ENCODE data around the gene NDUFAF3. TPM values are rescaled to one million over a fixed set of nuclear protein-coding genes. Genes with fewer than 3 reads are reported as not detected.

The NDUFAF3 gene
- total and polyA plus RNA-seq, 2 of the 4 experiments (the other 2 are of a cell fraction) = 26.5 to 112 TPM

DNA sequence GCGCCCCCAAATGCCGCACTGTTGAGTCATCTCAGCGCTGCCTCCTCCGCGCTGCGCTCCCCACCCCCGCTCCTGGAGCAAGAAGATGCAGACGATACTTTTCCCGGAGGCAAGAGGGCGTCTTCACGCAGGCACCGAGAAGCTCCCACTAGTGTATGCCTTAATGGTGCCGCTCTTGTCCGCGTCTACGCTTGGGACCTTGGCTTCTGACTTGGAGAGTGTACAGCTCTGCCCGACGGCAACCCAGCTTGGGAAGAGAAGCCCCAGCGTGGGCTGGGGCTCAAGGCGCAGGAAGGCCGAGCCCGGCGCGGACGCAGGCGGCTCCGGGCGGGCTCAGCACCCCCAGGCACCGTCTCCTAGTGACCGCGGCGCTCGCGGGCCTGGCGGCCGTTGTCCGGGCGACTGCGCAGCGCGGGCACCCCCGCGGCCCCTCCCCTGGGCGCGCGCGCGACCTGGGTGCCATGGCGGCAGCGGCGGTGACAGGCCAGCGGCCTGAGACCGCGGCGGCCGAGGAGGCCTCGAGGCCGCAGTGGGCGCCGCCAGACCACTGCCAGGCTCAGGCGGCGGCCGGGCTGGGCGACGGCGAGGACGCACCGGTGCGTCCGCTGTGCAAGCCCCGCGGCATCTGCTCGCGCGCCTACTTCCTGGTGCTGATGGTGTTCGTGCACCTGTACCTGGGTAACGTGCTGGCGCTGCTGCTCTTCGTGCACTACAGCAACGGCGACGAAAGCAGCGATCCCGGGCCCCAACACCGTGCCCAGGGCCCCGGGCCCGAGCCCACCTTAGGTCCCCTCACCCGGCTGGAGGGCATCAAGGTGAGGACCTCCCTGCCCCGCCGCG is 31.9 kb upstream of the NDUFAF3 start, which contains the start of gene P4HTM:
Gene P4HTM, plus strand, starts transcription at position 446 of the 840 bp plus-strand sequence. Its CDS starts 16 bp downstream, at position 462.
- Histone ChIP-seq H2AFZ (replicated peaks; ENCODE audit: low read length, poor library complexity) (peak within 1 kb of the TSS; percentile 96), H3K4me3 (ENCODE audit: insufficient read depth, low read depth, low read length) (peak within 1 kb of the TSS; percentile 72), H2AK5ac (ENCODE audit: low read depth, low read length) (peak within 1 kb of the TSS; percentile 93), H3K56ac (ENCODE audit: extremely low read depth, insufficient read depth, low read length) (peak within 1 kb of the TSS; percentile 85), H3K9me3 (ENCODE audit: control insufficient read depth, insufficient read depth, low read length) (no peaks in the 10 kb centered on the region), H4K20me1 (ENCODE audit: insufficient read depth, low read length) (no peaks in the 10 kb centered on the region; the same call in 1 of the 2 replicates), H3K4me2 (ENCODE audit: low read depth, low read length) (peak within 1 kb of the TSS; percentile 95), H2AK9ac (replicated peaks; ENCODE audit: low read depth, low read length, poor library complexity) (peak within 1 kb of the TSS; percentile 96), H2BK20ac (ENCODE audit: low read depth, low read length) (peak within 1 kb of the TSS; percentile 71), H3K23ac (ENCODE audit: low read depth, low read length) (peak within 1 kb of the TSS; percentile 93), H3K4me1 (ENCODE audit: control insufficient read depth, insufficient read depth, low read length) (peaks cover 14% of the 10 kb centered on the region), H3K36me3 (ENCODE audit: control insufficient read depth, insufficient read depth, low read length) (peaks cover 5% of the 10 kb centered on the region; the same call in 1 of the 2 replicates), H2BK5ac (ENCODE audit: low read depth, low read length, poor library complexity, severe bottlenecking) (peak within 1 kb of the TSS; percentile 91), H3K27me3 (ENCODE audit: control insufficient read depth, insufficient read depth, low read length) (no peaks in the 10 kb centered on the region), H3K18ac (ENCODE audit: low read depth, low read length) (peak within 1 kb of the TSS; percentile 82), H4K91ac (ENCODE audit: insufficient read depth, low read depth, low read length) (peak within 1 kb of the TSS; percentile 80), H3K27ac (ENCODE audit: insufficient read depth, low read length) (peak within 1 kb of the TSS; percentile 94), H3K9ac (ENCODE audit: low read depth, low read length) (peak within 1 kb of the TSS; percentile 74), H4K8ac (ENCODE audit: low read depth in 2 of 2, low read length in 2 of 2) (peak within 1 kb of the TSS; percentile 74 to 89), H3K9me1 (ENCODE audit: insufficient read depth, low read length) (peaks cover 7% of the 10 kb centered on the region), H2BK120ac (ENCODE audit: low read depth, low read length) (peak within 1 kb of the TSS; percentile 88), H3K79me1 (ENCODE audit: low read depth in 1 of 2, low read length in 2 of 2) (peaks cover 18 to 43% of the 10 kb centered on the region in 2 experiments), H4K5ac (ENCODE audit: low read depth, low read length) (peak within 1 kb of the TSS; percentile 76), H2BK15ac (ENCODE audit: low read depth, low read length) (peak within 1 kb of the TSS; percentile 47; the same call in 1 of the 3 replicates), H3K4ac (ENCODE audit: low read depth, low read length) (peak within 1 kb of the TSS; percentile 91), H3K14ac (replicated peaks; ENCODE audit: low read depth, low read length) (peak within 1 kb of the TSS; percentile 85)
- TSS peak; percentile 46 for BruUV-seq (replicated peaks)
- WGBS, 2 experiments (ENCODE audit: extremely low coverage in 2 of 2, insufficient read length in 1 of 2) = 1% methylated on average over 44 of the region's 91 CpGs; no CpG with 5 or more reads in 1 of the 2 experiments
- ATAC-seq (ENCODE audit: low read depth) = peak; percentile 89
- intact Hi-C loops (cut with micrococcal nuclease) (loop anchor here (1.0 to 2.0 kb wide), 3 partner anchors 17 to 104 kb away; partner anchors contain the start of genes QRICH1 and WDR6), in situ Hi-C loops (cut with MboI; ENCODE audit: low sequenced_read_pairs) (no loop called here), dilution Hi-C loops (cut with HindIII; ENCODE audit: low sequenced_read_pairs, unreplicated experiment) (no loop called here)
- ChIA-PET POLR2A (ENCODE audit: unreplicated experiment) (interaction anchor here (1.3 kb wide), 1 partner anchor 17 kb away, joined by 9 read pairs; the partner anchor contains the start of gene WDR6), CTCF (interaction anchor here (1.0 to 3.2 kb wide), 5 partner anchors 10 to 104 kb away, joined by 3 to 17 read pairs (median 3); partner anchors contain the start of genes NDUFAF3, QRICH1 and WDR6)
- peak; percentile 93 for DNase-seq
- TF ChIP-seq FOS (IDR thresholded peaks at IDR 0.05; ENCODE audit: low read depth, low read length) (peak; percentile 85), MXI1 (IDR thresholded peaks at IDR 0.05; ENCODE audit: borderline replicate concordance, low read depth, low read length) (peak; percentile 29; the same call in 1 of the 2 replicates), POLR2A (IDR thresholded peaks at IDR 0.05; ENCODE audit: low read depth, low read length) (peak; percentile 77), RFX5 (IDR thresholded peaks at IDR 0.05; ENCODE audit: low read depth, low read length) (no peak), NFE2L2 (IDR thresholded peaks at IDR 0.05; ENCODE audit: low read depth, low read length) (no peak), CHD1 (IDR thresholded peaks at IDR 0.05; ENCODE audit: low read depth, low read length) (no peak), RCOR1 (IDR thresholded peaks at IDR 0.05; ENCODE audit: insufficient replicate concordance, low read length) (no peak), RAD21 (IDR thresholded peaks at IDR 0.05; ENCODE audit: low read length) (peak; percentile 42), MAFK (IDR thresholded peaks at IDR 0.05; ENCODE audit: low read depth, low read length) (no peak), MAZ (IDR thresholded peaks at IDR 0.05; ENCODE audit: borderline replicate concordance, low read depth, low read length) (peak; percentile 89)
- TF ChIP-seq, protein P1, sequence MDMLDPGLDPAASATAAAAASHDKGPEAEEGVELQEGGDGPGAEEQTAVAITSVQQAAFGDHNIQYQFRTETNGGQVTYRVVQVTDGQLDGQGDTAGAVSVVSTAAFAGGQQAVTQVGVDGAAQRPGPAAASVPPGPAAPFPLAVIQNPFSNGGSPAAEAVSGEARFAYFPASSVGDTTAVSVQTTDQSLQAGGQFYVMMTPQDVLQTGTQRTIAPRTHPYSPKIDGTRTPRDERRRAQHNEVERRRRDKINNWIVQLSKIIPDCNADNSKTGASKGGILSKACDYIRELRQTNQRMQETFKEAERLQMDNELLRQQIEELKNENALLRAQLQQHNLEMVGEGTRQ (IDR thresholded peaks at IDR 0.05; ENCODE audit: low read depth, low read length) = no peak
- TF ChIP-seq, protein P2, sequence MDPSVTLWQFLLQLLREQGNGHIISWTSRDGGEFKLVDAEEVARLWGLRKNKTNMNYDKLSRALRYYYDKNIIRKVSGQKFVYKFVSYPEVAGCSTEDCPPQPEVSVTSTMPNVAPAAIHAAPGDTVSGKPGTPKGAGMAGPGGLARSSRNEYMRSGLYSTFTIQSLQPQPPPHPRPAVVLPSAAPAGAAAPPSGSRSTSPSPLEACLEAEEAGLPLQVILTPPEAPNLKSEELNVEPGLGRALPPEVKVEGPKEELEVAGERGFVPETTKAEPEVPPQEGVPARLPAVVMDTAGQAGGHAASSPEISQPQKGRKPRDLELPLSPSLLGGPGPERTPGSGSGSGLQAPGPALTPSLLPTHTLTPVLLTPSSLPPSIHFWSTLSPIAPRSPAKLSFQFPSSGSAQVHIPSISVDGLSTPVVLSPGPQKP (IDR thresholded peaks at IDR 0.05; ENCODE audit: borderline replicate concordance, low read depth, low read length) = no peak
- TF ChIP-seq, protein P3, sequence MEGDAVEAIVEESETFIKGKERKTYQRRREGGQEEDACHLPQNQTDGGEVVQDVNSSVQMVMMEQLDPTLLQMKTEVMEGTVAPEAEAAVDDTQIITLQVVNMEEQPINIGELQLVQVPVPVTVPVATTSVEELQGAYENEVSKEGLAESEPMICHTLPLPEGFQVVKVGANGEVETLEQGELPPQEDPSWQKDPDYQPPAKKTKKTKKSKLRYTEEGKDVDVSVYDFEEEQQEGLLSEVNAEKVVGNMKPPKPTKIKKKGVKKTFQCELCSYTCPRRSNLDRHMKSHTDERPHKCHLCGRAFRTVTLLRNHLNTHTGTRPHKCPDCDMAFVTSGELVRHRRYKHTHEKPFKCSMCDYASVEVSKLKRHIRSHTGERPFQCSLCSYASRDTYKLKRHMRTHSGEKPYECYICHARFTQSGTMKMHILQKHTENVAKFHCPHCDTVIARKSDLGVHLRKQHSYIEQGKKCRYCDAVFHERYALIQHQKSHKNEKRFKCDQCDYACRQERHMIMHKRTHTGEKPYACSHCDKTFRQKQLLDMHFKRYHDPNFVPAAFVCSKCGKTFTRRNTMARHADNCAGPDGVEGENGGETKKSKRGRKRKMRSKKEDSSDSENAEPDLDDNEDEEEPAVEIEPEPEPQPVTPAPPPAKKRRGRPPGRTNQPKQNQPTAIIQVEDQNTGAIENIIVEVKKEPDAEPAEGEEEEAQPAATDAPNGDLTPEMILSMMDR (conservative IDR thresholded peaks at IDR 0.05; ENCODE audit: low read depth, low read length) = peak; percentile 49

Data from IMR-90 (cell line).